ENCODE data around the gene DERL3.

DNA sequence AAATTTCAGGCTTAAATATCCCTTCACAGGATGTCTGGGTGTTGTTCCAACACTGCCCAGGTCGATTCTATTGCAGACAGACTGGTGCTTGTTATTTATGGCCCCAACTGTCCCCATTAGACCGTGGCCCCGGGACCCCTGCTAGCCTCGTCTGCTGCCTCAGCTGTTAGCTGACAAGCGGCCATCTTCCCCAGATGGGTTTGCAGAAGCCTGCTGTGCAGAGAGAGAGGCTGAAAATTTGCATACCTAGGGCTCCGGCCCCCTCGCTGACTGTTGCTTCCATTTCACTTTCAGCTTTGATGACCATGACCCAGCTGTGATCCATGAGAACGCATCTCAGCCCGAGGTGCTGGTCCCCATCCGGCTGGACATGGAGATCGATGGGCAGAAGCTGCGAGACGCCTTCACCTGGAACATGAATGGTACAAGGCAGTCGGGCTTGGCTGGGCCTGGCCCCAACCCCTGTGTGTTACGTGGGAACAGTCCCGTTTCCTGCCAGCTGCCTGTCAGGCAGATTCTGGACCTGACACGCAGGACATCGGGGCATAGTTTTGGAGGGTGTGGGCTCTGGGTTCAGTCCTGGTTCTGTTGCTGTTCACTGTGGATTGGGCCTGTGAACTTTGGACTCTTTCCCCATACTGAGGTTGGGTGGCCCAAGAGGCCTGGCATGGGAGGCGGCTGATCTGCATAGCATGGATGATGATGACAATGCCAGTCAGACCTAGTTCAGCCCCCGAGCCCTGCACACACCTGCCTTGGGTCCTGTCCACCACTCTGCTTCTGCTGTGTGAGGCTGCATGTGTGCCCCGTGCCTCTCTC, 35.6 kb downstream of the DERL3 start:
- TF ChIP-seq CTCF (IDR thresholded peaks at IDR 0.05): no peak
- no peak for TF ChIP-seq POLR2A (IDR thresholded peaks at IDR 0.05)

All from heart left ventricle (tissue), 13 donors.